ENCODE results near the gene PAM16.

PAM16 gene

DNA sequence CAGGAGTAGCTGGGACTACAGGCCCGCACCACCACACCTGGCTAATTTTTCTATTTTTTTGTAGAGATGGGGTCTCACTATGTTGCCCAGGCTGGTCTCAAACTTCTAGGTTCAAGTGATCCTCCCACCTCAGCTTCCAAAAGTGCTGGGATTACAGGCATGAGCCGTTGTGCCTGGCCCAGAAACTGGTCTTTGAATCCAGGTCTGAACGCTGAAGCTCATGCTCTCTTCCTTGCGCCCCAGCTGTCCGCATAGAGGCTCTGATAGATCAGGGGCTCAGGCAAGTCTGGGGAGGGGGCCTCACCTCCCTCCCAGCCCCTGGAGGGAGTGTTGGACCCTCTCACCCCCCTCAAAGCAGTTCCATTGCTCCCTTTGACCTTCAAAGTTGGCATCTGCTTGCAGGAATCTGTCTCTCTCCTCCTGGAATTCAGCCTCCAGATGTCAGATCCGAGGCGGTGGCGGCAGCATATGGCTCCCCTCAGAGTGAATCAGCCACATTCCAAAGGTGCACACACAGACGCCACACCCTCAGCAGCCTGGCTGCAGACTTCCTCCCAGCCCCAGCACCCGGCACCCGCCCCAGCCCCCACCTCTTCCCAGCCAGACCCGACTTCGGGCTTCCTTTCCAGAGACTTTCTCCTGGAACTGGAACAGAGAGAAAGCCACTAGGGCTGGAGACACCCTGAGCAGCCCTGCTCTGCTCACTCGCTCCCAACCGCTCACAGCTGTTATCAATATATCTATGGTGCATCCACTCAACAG is 52.2 kb downstream of the PAM16 start:
- no peak for DNase-seq (ENCODE audit: low spot score)

DNA sequence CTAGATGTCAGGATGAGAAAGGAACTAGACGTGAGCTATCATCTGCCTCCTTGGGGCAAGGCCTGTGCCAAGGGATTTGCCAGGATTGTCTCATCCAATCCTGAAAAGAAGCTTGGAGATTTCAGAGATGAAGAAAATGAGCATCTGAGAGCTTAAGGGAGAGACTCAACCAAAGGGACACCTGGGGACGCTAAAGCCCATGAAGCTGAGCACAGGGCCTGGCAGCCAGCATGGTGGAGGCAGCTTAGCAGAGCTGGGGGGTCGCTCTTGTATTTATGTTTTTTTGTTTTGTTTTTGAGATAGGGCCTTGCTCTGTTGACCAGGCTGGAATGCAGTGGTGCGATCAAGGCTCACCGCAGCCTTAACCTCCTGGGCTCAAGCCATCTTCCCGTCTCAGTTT is 53.6 kb downstream of the PAM16 start:
- DNase-seq (ENCODE audit: low spot score) = no peak

DNA sequence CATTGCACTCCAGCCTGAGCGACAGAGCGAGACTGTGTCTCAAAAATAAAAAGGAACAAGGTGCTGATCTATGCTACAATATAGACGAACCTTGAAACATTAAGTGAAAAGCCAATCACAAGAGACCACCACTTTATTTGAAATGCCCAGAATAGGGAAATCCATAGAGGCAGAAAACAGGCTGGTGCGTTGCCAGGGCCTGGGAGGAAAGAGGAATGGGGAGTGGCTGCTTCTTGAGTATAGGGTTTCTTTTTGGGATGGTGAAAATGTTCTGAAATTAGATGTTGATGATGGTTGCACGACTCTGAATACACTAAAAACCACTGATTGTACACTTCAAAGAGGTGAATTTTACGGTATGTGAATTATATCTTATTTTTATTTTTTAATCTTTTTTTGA is 55.5 kb downstream of the PAM16 start:
- DNase-seq (ENCODE audit: low spot score) = no peak

DNA sequence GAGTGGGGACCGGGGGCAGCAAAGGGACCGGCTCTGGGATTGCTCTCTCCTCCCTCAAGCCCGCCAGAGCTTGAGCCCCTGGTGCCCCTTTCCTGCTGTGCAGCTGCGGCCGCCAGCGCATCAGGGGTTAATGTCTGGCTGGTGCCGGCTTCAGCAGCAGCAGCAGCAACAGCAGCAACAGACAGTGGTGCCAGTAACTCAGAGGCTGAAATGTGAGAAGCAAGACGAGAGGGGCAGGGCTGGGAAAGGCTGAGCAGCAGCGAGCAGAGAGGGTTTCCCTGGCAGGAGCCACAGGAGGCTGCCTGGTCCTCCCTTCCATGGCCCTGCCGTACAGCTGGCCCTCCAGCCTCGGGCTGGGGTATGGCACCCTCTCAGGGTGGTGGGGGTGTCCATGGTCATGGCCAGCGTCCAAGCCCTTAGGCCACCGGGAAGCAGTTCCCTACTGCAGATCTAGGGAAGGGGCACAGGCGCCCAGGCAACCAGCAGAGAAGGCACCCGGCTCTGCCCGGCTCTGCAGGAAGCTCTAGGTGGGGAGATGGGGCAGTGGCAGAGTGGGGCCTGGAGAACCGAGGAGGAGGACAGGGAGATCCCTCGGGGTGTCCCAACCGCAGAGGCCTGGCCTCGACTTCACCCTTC is 57.2 kb downstream of the PAM16 start:
- no peak for DNase-seq (ENCODE audit: low spot score)

DNA sequence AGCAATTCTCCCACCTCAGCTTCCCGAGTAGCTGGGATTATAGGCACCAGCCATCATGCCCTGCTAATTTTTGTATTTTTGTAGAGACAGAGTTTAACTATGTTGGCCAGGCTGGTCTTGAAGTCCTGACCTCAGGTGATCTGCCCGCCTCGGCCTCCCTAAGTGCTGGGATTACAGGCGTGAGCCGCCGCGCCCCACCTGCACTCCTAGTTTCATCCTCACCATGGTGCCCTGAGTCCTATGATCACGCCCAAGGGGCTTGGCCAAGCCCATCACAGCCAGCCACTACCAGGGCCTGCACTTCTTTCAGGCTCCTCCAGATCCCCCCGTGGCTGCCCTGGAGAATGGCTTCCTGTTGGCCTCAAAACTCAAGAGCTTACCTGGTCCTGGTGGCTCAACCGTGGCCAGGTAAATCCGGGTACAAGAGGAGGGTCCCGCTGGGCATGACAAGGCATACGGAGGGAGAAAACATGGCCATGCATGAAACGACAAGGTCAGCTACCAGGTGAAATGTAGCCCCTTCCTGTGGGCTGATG is 57.9 kb downstream of the PAM16 start:
- no peak for DNase-seq (ENCODE audit: low spot score)

DNA sequence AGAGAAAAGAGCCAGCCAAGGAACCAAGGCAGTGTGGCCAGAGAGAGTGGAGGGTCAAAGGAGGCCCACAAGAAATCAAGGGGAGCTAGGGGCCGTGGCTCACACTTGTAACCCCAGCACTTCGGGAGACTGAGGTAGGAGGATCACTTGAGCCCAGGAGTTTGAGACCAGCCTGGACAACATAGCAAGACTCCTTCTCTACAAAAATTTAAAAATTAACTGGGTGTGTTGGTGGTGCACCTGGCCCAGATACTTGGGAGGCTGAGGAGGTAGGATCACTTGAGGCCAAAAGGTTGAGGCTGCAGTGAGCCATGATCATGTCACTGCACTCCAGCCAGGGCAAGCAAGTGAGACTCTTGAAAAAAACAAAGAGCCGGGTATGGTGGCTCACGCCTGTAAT is 59.4 kb downstream of the PAM16 start:
- no peak for DNase-seq (ENCODE audit: low spot score)
